Breast epithelium (tissue), 4 donors: ENCODE data around the gene SRRM2. TPM values are rescaled to one million over a fixed set of nuclear protein-coding genes. Genes with fewer than 3 reads are reported as not detected.

Experiments
- DNase-seq, 2 donors: peaks; one replicate each; pipeline ENCODE4 v3.0.0-alpha.2; 2019; ENCODE audit warnings: low spot score in 2 of 2
- H3K27ac ChIP-seq, 2 donors: fragments of 200-600 bp; sonication (generic) in 1 of 2; one replicate each; pipeline ENCODE4 v1.5.1; 2016 to 2019; ENCODE audit warnings: mild to moderate bottlenecking in 1 of 2
- H3K27me3 ChIP-seq, 2 donors: fragments of 200-600 bp; sonication (generic) in 1 of 2; one replicate each; pipeline versions ENCODE4 v1.5.1 to v1.6.0; 2017 to 2019; ENCODE audit warnings: control low read depth in 1 of 2, mild to moderate bottlenecking in 1 of 2
- H3K36me3 ChIP-seq: fragments of 200-600 bp; one replicate; pipeline ENCODE4 v1.5.1; 2019
- H3K4me1 ChIP-seq, 2 donors: fragments of 200-600 bp; sonication (generic); one replicate each; pipeline ENCODE4 v1.5.1; 2016 to 2019; ENCODE audit warnings: control low read depth in 1 of 2
- H3K4me3 ChIP-seq, 3 donors: fragments of 200-600 bp; sonication (generic); 1 replicate in 2 of 3; 2 replicates in 1 of 3; pipeline ENCODE4 v1.5.1; 2016 to 2019; ENCODE audit warnings: mild to moderate bottlenecking in 3 of 3, moderate library complexity in 2 of 3
- H3K9me3 ChIP-seq, 2 donors: fragments of 200-600 bp; sonication (generic) in 1 of 2; one replicate each; pipeline ENCODE4 v1.5.1; 2016 to 2019; ENCODE audit warnings: control low read depth in 1 of 2
- POLR2A ChIP-seq: fragments of 450-650 bp; IDR thresholded peaks from one replicate; pipeline ENCODE4 v1.6.1; 2016; ENCODE audit warnings: antibody characterized with exemption, mild to moderate bottlenecking, moderate library complexity
- POLR2AphosphoS5 ChIP-seq, 3 donors: sonication (generic); formaldehyde crosslinking; IDR thresholded peaks; one replicate each; pipeline ENCODE4 v1.6.1; 2017; ENCODE audit warnings: antibody characterized with exemption in 3 of 3
- intact Hi-C: fragments of 100-400 bp; cut with DNase I; formaldehyde crosslinking; loops from one replicate; pipeline ENCODE4 v1.15.1; 2023; ENCODE audit warnings: low total_unique reads
- total RNA-seq, 3 donors: library from RNA; depleted of rRNA; stranded (reverse); fragments of >200 nt; gene quantifications; one replicate each; pipeline ENCODE4 v1.1.0, GENCODE V29; 2016
- TF ChIP-seq, protein P1 (sequence below), 3 donors: fragments of 450-650 bp; IDR thresholded peaks; one replicate each; pipeline ENCODE4 v1.5.1; 2016 to 2017; ENCODE audit warnings: antibody characterized with exemption in 3 of 3, mild to moderate bottlenecking in 3 of 3, moderate library complexity in 3 of 3

SRRM2 gene
- total RNA-seq, 3 donors from 2014 or later, result 229 to 416 (median 388) TPM

DNA sequence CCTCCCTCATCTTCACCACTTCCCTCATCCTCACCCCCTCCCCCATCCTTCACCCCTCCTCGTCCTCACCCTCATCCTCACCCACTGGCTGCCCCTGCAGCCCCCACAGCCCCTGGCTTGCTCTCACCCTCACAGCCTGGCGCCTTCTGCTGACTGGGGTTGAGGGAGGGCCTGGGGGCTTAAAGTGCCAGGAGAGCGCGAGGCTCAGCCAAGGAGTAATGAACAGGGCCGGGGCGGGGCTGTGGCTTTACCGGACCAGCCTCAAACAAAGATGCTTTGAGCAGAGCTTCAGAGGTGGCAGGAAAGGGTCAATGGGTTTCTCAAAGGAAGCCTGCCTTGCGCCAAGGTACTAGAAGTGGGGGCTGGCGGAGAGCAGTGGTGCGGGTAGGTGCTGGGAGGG lies 35.0 kb downstream of the SRRM2 start, which contains the start of gene PRSS33:
TSS of gene PRSS33 (minus strand) at position 155 of the 400 bp plus-strand sequence. CDS start 1,013 bp downstream, outside the sequence.
- H3K9me3 ChIP-seq, result no peaks in the 10 kb centered on the region
- intact Hi-C loops, result no loop called here
- no peak for DNase-seq
- H3K36me3 ChIP-seq, result no peaks in the 10 kb centered on the region
- no peak within 1 kb of the TSS for H3K27ac ChIP-seq
- H3K4me1 ChIP-seq, result peaks cover 0 to 6% of the 10 kb centered on the region in 2 donors
- TF ChIP-seq POLR2AphosphoS5 (IDR thresholded peaks at IDR 0.05), result no peak
- TF ChIP-seq, protein P1, sequence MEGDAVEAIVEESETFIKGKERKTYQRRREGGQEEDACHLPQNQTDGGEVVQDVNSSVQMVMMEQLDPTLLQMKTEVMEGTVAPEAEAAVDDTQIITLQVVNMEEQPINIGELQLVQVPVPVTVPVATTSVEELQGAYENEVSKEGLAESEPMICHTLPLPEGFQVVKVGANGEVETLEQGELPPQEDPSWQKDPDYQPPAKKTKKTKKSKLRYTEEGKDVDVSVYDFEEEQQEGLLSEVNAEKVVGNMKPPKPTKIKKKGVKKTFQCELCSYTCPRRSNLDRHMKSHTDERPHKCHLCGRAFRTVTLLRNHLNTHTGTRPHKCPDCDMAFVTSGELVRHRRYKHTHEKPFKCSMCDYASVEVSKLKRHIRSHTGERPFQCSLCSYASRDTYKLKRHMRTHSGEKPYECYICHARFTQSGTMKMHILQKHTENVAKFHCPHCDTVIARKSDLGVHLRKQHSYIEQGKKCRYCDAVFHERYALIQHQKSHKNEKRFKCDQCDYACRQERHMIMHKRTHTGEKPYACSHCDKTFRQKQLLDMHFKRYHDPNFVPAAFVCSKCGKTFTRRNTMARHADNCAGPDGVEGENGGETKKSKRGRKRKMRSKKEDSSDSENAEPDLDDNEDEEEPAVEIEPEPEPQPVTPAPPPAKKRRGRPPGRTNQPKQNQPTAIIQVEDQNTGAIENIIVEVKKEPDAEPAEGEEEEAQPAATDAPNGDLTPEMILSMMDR (IDR thresholded peaks at IDR 0.05), result no peak
- no peak for TF ChIP-seq POLR2A
- no peak within 1 kb of the TSS for H3K4me3 ChIP-seq
- peaks cover 2 to 40% of the 10 kb centered on the region in 2 donors for H3K27me3 ChIP-seq

DNA sequence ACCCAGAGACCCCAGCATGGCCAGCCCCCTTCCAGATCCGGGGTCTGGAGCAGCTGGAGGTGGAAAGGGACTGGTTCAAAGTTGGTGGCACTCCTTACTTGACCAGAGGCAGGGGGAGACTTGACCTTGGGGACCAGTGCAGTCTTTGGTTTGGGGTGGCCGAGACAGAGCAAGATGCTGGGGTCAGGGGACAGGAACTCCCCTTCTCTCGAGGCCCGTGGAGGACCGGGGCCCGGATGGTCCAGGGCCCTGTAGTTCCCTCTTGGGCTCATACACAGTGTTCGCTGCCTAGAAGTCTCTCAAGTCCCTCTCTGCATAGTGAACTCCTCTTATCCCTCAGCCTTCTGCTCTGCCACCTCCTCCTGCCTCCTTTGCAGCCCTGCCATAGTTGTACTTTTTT lies 35.5 kb downstream of the SRRM2 start:
- H3K9me3 ChIP-seq, result no peaks in the 10 kb centered on the region
- peaks cover 0 to 6% of the 10 kb centered on the region in 2 donors for H3K4me1 ChIP-seq
- no peak for DNase-seq
- H3K4me3 ChIP-seq, result no peak overlapping the region
- H3K36me3 ChIP-seq, result no peaks in the 10 kb centered on the region
- no peak for TF ChIP-seq POLR2AphosphoS5 (IDR thresholded peaks at IDR 0.05)
- TF ChIP-seq, protein P1 (IDR thresholded peaks at IDR 0.05), result no peak
- TF ChIP-seq POLR2A, result no peak
- H3K27ac ChIP-seq, result no peak overlapping the region
- H3K27me3 ChIP-seq, result peaks cover 2 to 40% of the 10 kb centered on the region in 2 donors
- intact Hi-C loops, result loop anchor here (1.0 kb wide), 1 partner anchor 10 kb away; no protein-coding TSS in a partner anchor

DNA sequence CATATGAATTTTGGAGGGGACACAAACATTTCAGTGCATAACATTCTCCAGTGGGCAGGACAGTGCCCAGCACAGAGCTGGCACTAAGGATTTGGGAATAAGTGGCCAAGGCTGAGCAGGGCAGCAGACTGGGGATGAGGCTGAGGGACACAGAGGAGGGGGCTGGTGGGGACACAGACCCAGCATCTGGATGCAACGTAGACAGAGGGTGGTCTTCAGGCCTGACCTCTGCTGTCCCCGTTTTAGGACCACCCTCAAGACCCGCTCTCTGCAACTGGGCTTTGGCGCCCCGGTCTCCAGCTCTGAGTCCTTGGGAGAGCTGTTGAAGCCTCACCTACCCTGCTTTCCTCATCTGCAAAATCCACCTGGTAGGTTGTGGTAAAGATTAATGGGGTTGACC lies 38.2 kb downstream of the SRRM2 start:
- H3K9me3 ChIP-seq, result no peaks in the 10 kb centered on the region
- H3K4me3 ChIP-seq, result no peak overlapping the region
- H3K36me3 ChIP-seq, result no peaks in the 10 kb centered on the region
- no peaks in the 10 kb centered on the region for H3K4me1 ChIP-seq
- intact Hi-C loops, result no loop called here
- H3K27me3 ChIP-seq, result peaks cover 1 to 34% of the 10 kb centered on the region in 2 donors
- H3K27ac ChIP-seq, result no peak overlapping the region
- no peak for TF ChIP-seq POLR2A
- TF ChIP-seq, protein P1 (IDR thresholded peaks at IDR 0.05), result no peak
- no peak for TF ChIP-seq POLR2AphosphoS5 (IDR thresholded peaks at IDR 0.05)
- DNase-seq, result no peak

DNA sequence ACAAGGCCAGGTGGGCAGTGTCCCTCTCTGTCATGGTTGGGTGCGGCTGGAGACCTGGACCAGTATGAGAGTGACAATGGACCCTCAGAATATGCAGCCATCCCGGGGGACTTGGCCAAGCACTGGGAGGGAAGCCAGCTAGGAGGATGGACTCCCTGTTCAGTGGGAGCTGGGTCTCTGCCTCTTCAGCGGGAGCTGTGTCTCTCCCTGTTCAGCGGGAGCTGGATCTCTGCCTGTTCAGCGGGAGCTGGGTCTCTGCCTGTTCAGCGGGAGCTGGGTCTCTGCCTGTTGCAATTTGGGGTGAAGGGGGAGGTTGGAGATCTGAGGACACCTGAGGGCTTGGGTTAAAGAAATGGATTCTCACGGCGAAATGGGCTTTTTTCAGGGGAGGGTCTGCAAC lies 38.7 kb downstream of the SRRM2 start:
- no peaks in the 10 kb centered on the region for H3K9me3 ChIP-seq
- no peak for DNase-seq
- TF ChIP-seq POLR2AphosphoS5 (IDR thresholded peaks at IDR 0.05), result no peak
- H3K4me3 ChIP-seq, result no peak overlapping the region
- H3K27ac ChIP-seq, result no peak overlapping the region
- H3K4me1 ChIP-seq, result no peaks in the 10 kb centered on the region
- no peaks in the 10 kb centered on the region for H3K36me3 ChIP-seq
- peaks cover 0 to 29% of the 10 kb centered on the region in 2 donors for H3K27me3 ChIP-seq
- intact Hi-C loops, result no loop called here

DNA sequence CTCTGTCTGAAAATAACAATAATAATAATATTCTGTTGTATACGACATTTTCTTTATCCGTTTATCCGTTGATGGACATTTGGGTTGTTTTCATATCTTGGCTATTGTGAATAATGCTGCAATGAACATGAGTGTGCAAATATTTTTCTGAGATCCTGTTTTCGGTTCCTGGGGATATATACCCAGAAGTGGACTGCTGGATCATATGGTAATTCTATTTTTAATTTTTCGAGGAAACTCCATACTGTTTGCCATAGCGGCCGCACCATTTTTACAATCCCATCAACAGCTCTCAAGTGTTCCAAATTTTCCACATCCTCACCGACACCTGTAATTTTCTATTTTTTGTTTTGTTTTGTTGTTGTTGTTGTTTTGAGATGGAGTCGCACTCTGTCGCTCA lies 40.5 kb downstream of the SRRM2 start:
- intact Hi-C loops, result no loop called here
- no peak overlapping the region for H3K4me3 ChIP-seq
- no peaks in the 10 kb centered on the region for H3K4me1 ChIP-seq
- no peak for DNase-seq
- peaks cover 0 to 17% of the 10 kb centered on the region in 2 donors for H3K27me3 ChIP-seq
- H3K27ac ChIP-seq, result no peak overlapping the region
- no peaks in the 10 kb centered on the region for H3K36me3 ChIP-seq
- TF ChIP-seq, protein P1 (IDR thresholded peaks at IDR 0.05), result no peak
- TF ChIP-seq POLR2A, result no peak
- no peak for TF ChIP-seq POLR2AphosphoS5 (IDR thresholded peaks at IDR 0.05)
- no peaks in the 10 kb centered on the region for H3K9me3 ChIP-seq
